IMR-90 (cell line): ENCODE measurements around the gene ASTL. TPM values are rescaled to one million over a fixed set of nuclear protein-coding genes. Genes with fewer than 3 reads are reported as not detected.

Experiments used
- ATAC-seq: fragments of 200-7000 bp; cut with Tn5 transposase; 2 replicates; pipeline ENCODE4 v1.9.1; 2020; ENCODE audit warnings: low read depth, mild to moderate bottlenecking, moderate library complexity
- BruUV-seq: library from RNA; stranded (reverse); fragments of 400-500 nt; replicated peaks from 2 replicates; lab custom pipeline; 2021; lab: Mats Ljungman, UMichigan
- CTCF ChIA-PET: fragments of 300-600 bp; formaldehyde crosslinking; extraction: SDS; loops from one replicate; lab custom pipeline; 2021; ENCODE audit warnings: antibody characterized with exemption; lab: Yijun Ruan, JAX
- POLR2A ChIA-PET: fragments of 300-600 bp; sonication (Branson Sonifier 250); formaldehyde crosslinking; loops from one replicate; lab custom pipeline; 2022; ENCODE audit warnings: antibody characterized with exemption; ENCODE audit not compliant: unreplicated experiment; lab: Charles Lee
- DNase-seq: peaks from one replicate; pipeline ENCODE4 v3.0.0; 2013
- H2AFZ ChIP-seq: replicated peaks from 2 replicates; pipeline ENCODE3; 2013; ENCODE audit warnings: low read length, mild to moderate bottlenecking; ENCODE audit not compliant: poor library complexity
- H2AK5ac ChIP-seq: 2 replicates; pipeline ENCODE4 v1.6.1; 2013; ENCODE audit warnings: low read depth, low read length, inconsistent platforms
- H2AK9ac ChIP-seq: replicated peaks from 2 replicates; pipeline ENCODE3; 2013; ENCODE audit warnings: mild to moderate bottlenecking, low read depth, low read length, moderate library complexity; ENCODE audit not compliant: poor library complexity
- H2BK120ac ChIP-seq: 2 replicates; pipeline ENCODE4 v1.6.1; 2013; ENCODE audit warnings: low read depth, low read length, inconsistent platforms
- H2BK15ac ChIP-seq: 3 replicates; pipeline ENCODE4 v1.6.1; 2013; ENCODE audit warnings: low read depth, low read length, inconsistent platforms
- H2BK20ac ChIP-seq: 2 replicates; pipeline ENCODE4 v1.6.1; 2013; ENCODE audit warnings: low read depth, mild to moderate bottlenecking, inconsistent platforms, low read length, moderate library complexity
- H2BK5ac ChIP-seq: 2 replicates; pipeline ENCODE4 v1.6.1; 2013; ENCODE audit warnings: mild to moderate bottlenecking, low read depth, low read length, inconsistent platforms; ENCODE audit not compliant: poor library complexity, severe bottlenecking
- H3K14ac ChIP-seq: replicated peaks from 2 replicates; pipeline ENCODE4 v1.6.1; 2013; ENCODE audit warnings: low read depth, low read length, inconsistent platforms
- H3K18ac ChIP-seq: 2 replicates; pipeline ENCODE4 v1.6.1; 2013; ENCODE audit warnings: low read depth, low read length, control low read depth
- H3K23ac ChIP-seq: 2 replicates; pipeline ENCODE4 v1.6.1; 2013; ENCODE audit warnings: low read depth, low read length, inconsistent platforms
- H3K27ac ChIP-seq: 2 replicates; pipeline ENCODE4 v1.5.1; 2013; ENCODE audit warnings: mild to moderate bottlenecking, control low read depth, low read length; ENCODE audit not compliant: insufficient read depth
- H3K27me3 ChIP-seq: 2 replicates; pipeline ENCODE4 v1.6.1; 2013; ENCODE audit warnings: low read length; ENCODE audit not compliant: control insufficient read depth, insufficient read depth
- H3K36me3 ChIP-seq: 2 replicates; pipeline ENCODE4 v1.6.1; 2013; ENCODE audit warnings: low read length, mixed read lengths; ENCODE audit not compliant: control insufficient read depth, insufficient read depth
- H3K4ac ChIP-seq: 2 replicates; pipeline ENCODE4 v1.6.1; 2013; ENCODE audit warnings: low read depth, low read length, inconsistent platforms
- H3K4me1 ChIP-seq: 2 replicates; pipeline ENCODE4 v1.6.1; 2013; ENCODE audit warnings: low read length, mixed read lengths; ENCODE audit not compliant: control insufficient read depth, insufficient read depth
- H3K4me2 ChIP-seq: 2 replicates; pipeline ENCODE4 v1.6.1; 2013; ENCODE audit warnings: low read depth, mild to moderate bottlenecking, control low read depth, low read length, moderate library complexity
- H3K4me3 ChIP-seq: 2 replicates; pipeline ENCODE4 v1.5.1; 2013; ENCODE audit warnings: low read depth, mild to moderate bottlenecking, control low read depth, low read length, moderate library complexity; ENCODE audit not compliant: insufficient read depth
- H3K56ac ChIP-seq: 2 replicates; pipeline ENCODE4 v1.6.1; 2013; ENCODE audit warnings: low read length, inconsistent platforms; ENCODE audit not compliant: insufficient read depth; ENCODE audit errors: extremely low read depth
- H3K79me1 ChIP-seq, 2 experiments: 2 replicates each; pipeline ENCODE4 v1.6.1; 2013; ENCODE audit warnings: low read length in 2 of 2, inconsistent platforms in 1 of 2, low read depth in 1 of 2
- H3K9ac ChIP-seq: 2 replicates; pipeline ENCODE4 v1.6.1; 2013; ENCODE audit warnings: low read depth, low read length, control low read depth
- H3K9me1 ChIP-seq: 2 replicates; pipeline ENCODE4 v1.6.1; 2013; ENCODE audit warnings: low read length, inconsistent platforms; ENCODE audit not compliant: insufficient read depth
- H3K9me3 ChIP-seq: 2 replicates; pipeline ENCODE4 v1.6.1; 2013; ENCODE audit warnings: low read length; ENCODE audit not compliant: control insufficient read depth, insufficient read depth
- H4K20me1 ChIP-seq: 2 replicates; pipeline ENCODE4 v1.6.1; 2013; ENCODE audit warnings: low read length, inconsistent platforms; ENCODE audit not compliant: insufficient read depth
- H4K5ac ChIP-seq: 2 replicates; pipeline ENCODE4 v1.6.1; 2013; ENCODE audit warnings: mild to moderate bottlenecking, low read depth, low read length, control low read depth
- H4K8ac ChIP-seq, 2 experiments: 2 replicates each; pipeline ENCODE4 v1.6.1; 2013; ENCODE audit warnings: low read depth in 2 of 2, low read length in 2 of 2, control low read depth in 1 of 2, inconsistent platforms in 1 of 2
- H4K91ac ChIP-seq: 2 replicates; pipeline ENCODE4 v1.6.1; 2013; ENCODE audit warnings: low read depth, low read length, inconsistent platforms; ENCODE audit not compliant: insufficient read depth
- BHLHE40 ChIP-seq: fragments of 150-350 bp; IDR thresholded peaks from 2 replicates; pipeline ENCODE4 v1.6.1; 2016; ENCODE audit warnings: mild to moderate bottlenecking, low read depth, low read length
- CEBPB ChIP-seq: IDR thresholded peaks from 2 replicates; pipeline ENCODE4 v1.6.1; 2012; ENCODE audit warnings: low read depth, low read length, improper control_type of control experiment
- CHD1 ChIP-seq: IDR thresholded peaks from 2 replicates; pipeline ENCODE4 v1.6.1; 2012; ENCODE audit warnings: low read depth, low read length, improper control_type of control experiment
- ELK1 ChIP-seq: fragments of 150-350 bp; IDR thresholded peaks from 2 replicates; pipeline ENCODE4 v1.6.1; 2016; ENCODE audit warnings: low read depth, mild to moderate bottlenecking, low read length, moderate library complexity, borderline replicate concordance
- FOS ChIP-seq: fragments of 150-350 bp; IDR thresholded peaks from 2 replicates; pipeline ENCODE4 v1.6.1; 2016; ENCODE audit warnings: low read depth, low read length
- MAFK ChIP-seq: IDR thresholded peaks from 2 replicates; pipeline ENCODE4 v1.6.1; 2012; ENCODE audit warnings: low read depth, low read length, improper control_type of control experiment
- MXI1 ChIP-seq: IDR thresholded peaks from 2 replicates; pipeline ENCODE4 v1.6.1; 2012; ENCODE audit warnings: low read depth, mild to moderate bottlenecking, low read length, moderate library complexity, borderline replicate concordance
- NFE2L2 ChIP-seq: fragments of 150-350 bp; IDR thresholded peaks from 2 replicates; pipeline ENCODE4 v1.6.1; 2016; ENCODE audit warnings: low read depth, mild to moderate bottlenecking, low read length
- POLR2A ChIP-seq: IDR thresholded peaks from 2 replicates; pipeline ENCODE4 v1.6.1; 2012; ENCODE audit warnings: mild to moderate bottlenecking, low read depth, low read length
- RAD21 ChIP-seq: IDR thresholded peaks from 2 replicates; pipeline ENCODE4 v1.6.1; 2012; ENCODE audit warnings: low read length, improper control_type of control experiment
- RCOR1 ChIP-seq: IDR thresholded peaks from 2 replicates; pipeline ENCODE4 v1.6.1; 2012; ENCODE audit warnings: mild to moderate bottlenecking, low read length, improper control_type of control experiment; ENCODE audit not compliant: insufficient replicate concordance
- RFX5 ChIP-seq: IDR thresholded peaks from 2 replicates; pipeline ENCODE4 v1.8.0; 2012; ENCODE audit warnings: low read depth, mild to moderate bottlenecking, low read length, moderate library complexity
- SMC3 ChIP-seq: fragments of 150-350 bp; IDR thresholded peaks from 2 replicates; pipeline ENCODE4 v1.6.1; 2016; ENCODE audit warnings: low read depth, mild to moderate bottlenecking, antibody characterized with exemption, low read length, moderate library complexity
- WGBS, 2 experiments: methylation state at CpG; one replicate each; pipeline versions ENCODE4 v1.1.5 to v1.1.7; 2013; ENCODE audit warnings: missing lambda C conversion rate in 2 of 2; ENCODE audit not compliant: insufficient read length in 1 of 2; ENCODE audit errors: extremely low coverage in 2 of 2; 5-methylcytosine and 5-hydroxymethylcytosine counted together
- dilution Hi-C: fragments of 300-500 bp; cut with HindIII; formaldehyde crosslinking; loops from one replicate; pipeline ENCODE4 v1.14.3; 2018; ENCODE audit warnings: low sequenced_read_pairs; ENCODE audit not compliant: unreplicated experiment
- in situ Hi-C: fragments of 300-500 bp; cut with MboI; formaldehyde crosslinking; loops from 3 replicates; pipeline ENCODE4 v1.14.3; 2019; ENCODE audit warnings: low sequenced_read_pairs, inconsistent platforms, mixed read lengths
- intact Hi-C: fragments of 100-400 bp; cut with micrococcal nuclease; formaldehyde crosslinking; loops from 2 replicates; pipeline ENCODE4 v1.10.0; 2022
- polyA plus RNA-seq, 3 experiments: library from polyadenylated mRNA; depleted of rRNA; stranded (reverse); fragments of >200 nt; gene quantifications; 2 replicates each; pipeline ENCODE4 v1.2.3, GENCODE V29; 2012; ENCODE audit warnings: low replicate concordance in 1 of 3
- total RNA-seq: library from RNA; depleted of rRNA; stranded (reverse); fragments of >200 nt; gene quantifications from 2 replicates; pipeline ENCODE4 v1.2.3, GENCODE V29; 2012
- TF ChIP-seq, protein P1 (sequence below): fragments of 150-350 bp; IDR thresholded peaks from 2 replicates; pipeline ENCODE4 v1.6.1; 2017; ENCODE audit warnings: mild to moderate bottlenecking, antibody characterized with exemption, low read length, low read depth

Gene ASTL
- total and polyA plus RNA-seq, 2 of the 4 experiments (the other 2 are of a cell fraction) = not detected

GRCh38 chr2:96154506-96155380 lies 16.4 kb upstream of the ASTL start:
- WGBS, 2 experiments = 77% methylated on average over 10 of the region's 16 CpGs; no CpG with 5 or more reads in 1 of the 2 experiments

More at GRCh38 chr2:96154506-96155380, 16.4 kb upstream of the ASTL start:
- peaks cover 12% of the 10 kb centered on the region; the same call in 1 of the 2 replicates for H3K27me3 ChIP-seq
- H3K14ac ChIP-seq = no peak overlapping the region
- H2BK20ac ChIP-seq = no peak overlapping the region
- no peaks in the 10 kb centered on the region for H4K20me1 ChIP-seq
- H3K79me1 ChIP-seq = no peaks in the 10 kb centered on the region
- H2AK5ac ChIP-seq = no peak overlapping the region
- intact Hi-C loops = no loop called here
- no peak overlapping the region for H3K4me2 ChIP-seq
- CTCF ChIA-PET = no interaction called here
- DNase-seq = no peak
- no peak overlapping the region for H2BK5ac ChIP-seq
- H3K27ac ChIP-seq = no peak overlapping the region
- no peak overlapping the region for H3K4me3 ChIP-seq
- H2BK120ac ChIP-seq = no peak overlapping the region
- H4K91ac ChIP-seq = no peak overlapping the region
- H3K9ac ChIP-seq = no peak overlapping the region
- no peak overlapping the region for H3K56ac ChIP-seq
- no peak overlapping the region for H3K18ac ChIP-seq
- no peaks in the 10 kb centered on the region for H3K4me1 ChIP-seq
- no peaks in the 10 kb centered on the region for H3K9me1 ChIP-seq
- H3K23ac ChIP-seq = no peak overlapping the region
- POLR2A ChIA-PET = no interaction called here
- in situ Hi-C loops = no loop called here
- no peak overlapping the region for H2BK15ac ChIP-seq
- no TSS peak for BruUV-seq
- H3K9me3 ChIP-seq = no peaks in the 10 kb centered on the region
- H4K5ac ChIP-seq = no peak overlapping the region
- no peaks in the 10 kb centered on the region for H3K36me3 ChIP-seq
- H3K4ac ChIP-seq = no peak overlapping the region
- dilution Hi-C loops = no loop called here
- no peak overlapping the region for H2AK9ac ChIP-seq
- H4K8ac ChIP-seq = no peak overlapping the region
- no peak for ATAC-seq
- TF ChIP-seq POLR2A = no peak
- TF ChIP-seq SMC3 = no peak
- TF ChIP-seq CEBPB = no peak
- no peak for TF ChIP-seq MXI1
- no peak for TF ChIP-seq FOS
- no peak for TF ChIP-seq RCOR1
- no peak for TF ChIP-seq RAD21
- no peak for TF ChIP-seq CHD1
- TF ChIP-seq BHLHE40 = no peak
- no peak for TF ChIP-seq MAFK
- TF ChIP-seq, protein P1, sequence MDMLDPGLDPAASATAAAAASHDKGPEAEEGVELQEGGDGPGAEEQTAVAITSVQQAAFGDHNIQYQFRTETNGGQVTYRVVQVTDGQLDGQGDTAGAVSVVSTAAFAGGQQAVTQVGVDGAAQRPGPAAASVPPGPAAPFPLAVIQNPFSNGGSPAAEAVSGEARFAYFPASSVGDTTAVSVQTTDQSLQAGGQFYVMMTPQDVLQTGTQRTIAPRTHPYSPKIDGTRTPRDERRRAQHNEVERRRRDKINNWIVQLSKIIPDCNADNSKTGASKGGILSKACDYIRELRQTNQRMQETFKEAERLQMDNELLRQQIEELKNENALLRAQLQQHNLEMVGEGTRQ = no peak
- TF ChIP-seq NFE2L2 = no peak
- TF ChIP-seq RFX5 = no peak
- TF ChIP-seq ELK1 = no peak
- no peak overlapping the region for H2AFZ ChIP-seq
